Measurements from ENCODE around the gene ENTHD1. TPM values are rescaled to one million over a fixed set of nuclear protein-coding genes. Genes with fewer than 3 reads are reported as not detected.

Gene ENTHD1
- total and polyA plus RNA-seq, 9 of the 15 experiments (the other 6 are each of a cell fraction or from before 2014, with no cell fraction given): 0.13 to 0.98 (median 0.35) TPM

GRCh38 chr22:39859903-39860588, 33.5 kb downstream of the ENTHD1 start:
- Histone ChIP-seq H3K4me3 (no peak overlapping the region), H3K9me3 (replicated peaks; ENCODE audit: control insufficient read depth, insufficient read depth, low read depth, low read length) (no peaks in the 10 kb centered on the region), H3K9me1 (ENCODE audit: control insufficient read depth, insufficient read depth, low read length) (no peaks in the 10 kb centered on the region), H3K36me3 (ENCODE audit: control insufficient read depth, insufficient read depth, low read length) (no peaks in the 10 kb centered on the region), H2AFZ (ENCODE audit: low read depth, low read length) (peak overlapping the region; percentile 75), H3K4me1 (replicated peaks in 1 of 2; ENCODE audit: control insufficient read depth in 2 of 2, insufficient read depth in 2 of 2, low read length in 2 of 2) (peaks cover 2 to 4% of the 10 kb centered on the region in 2 experiments; a peak in 4 of 5 replicates), H4K20me1 (replicated peaks; ENCODE audit: control insufficient read depth, insufficient read depth, low read length) (no peaks in the 10 kb centered on the region), H3K27ac (ENCODE audit: extremely low read depth, low read depth, low read length) (peak overlapping the region; percentile 23; the same call in 2 of the 3 replicates), H3K79me2 (ENCODE audit: control insufficient read depth, insufficient read depth, low read length) (no peaks in the 10 kb centered on the region), H3K4me2 (ENCODE audit: insufficient read depth, low read length) (no peak overlapping the region), H3K27me3 (ENCODE audit: control insufficient read depth in 2 of 2, insufficient read depth in 2 of 2, low read length in 2 of 2) (no peaks in the 10 kb centered on the region), H3K9ac (ENCODE audit: insufficient read depth in 1 of 2, low read depth in 2 of 2, low read length in 2 of 2) (no peak overlapping the region; a peak in 1 of 4 replicates)
- CTCF ChIA-PET (ENCODE audit: low intra/inter-chr PET ratio): no interaction called here
- POLR2A ChIA-PET: no interaction called here
- in situ Hi-C loops (cut with MboI): no loop called here
- intact Hi-C loops (cut with micrococcal nuclease): loop anchor here (10.0 kb wide), 1 partner anchor 65 kb away; no protein-coding TSS in a partner anchor
- 38% methylated on average over 7 of the region's 7 CpGs for WGBS (ENCODE audit: insufficient coverage, low coverage, missing lambda C conversion rate)
- no peak for ATAC-seq
- no peak for FAIRE-seq
- DNase-seq (ENCODE audit: extremely low read depth in 1 of 4, low spot score in 3 of 4): no peak
- BruUV-seq (replicated peaks): no TSS peak
- no peak for TF ChIP-seq SAP30 (IDR thresholded peaks at IDR 0.05; ENCODE audit: borderline replicate concordance, insufficient read depth, low read depth, low read length, poor library complexity, severe bottlenecking)
- TF ChIP-seq HMGXB4 (CRISPR knock-in tag; IDR thresholded peaks at IDR 0.05): no peak
- TF ChIP-seq MTA1 (IDR thresholded peaks at IDR 0.05; ENCODE audit: borderline replicate concordance): no peak
- TF ChIP-seq ZNF785 (CRISPR knock-in tag; IDR thresholded peaks at IDR 0.05): no peak
- TF ChIP-seq RAD51 (IDR thresholded peaks at IDR 0.05; ENCODE audit: borderline replicate concordance, low read depth): no peak
- no peak for TF ChIP-seq ZNF311 (CRISPR knock-in tag; IDR thresholded peaks at IDR 0.05)
- no peak for TF ChIP-seq THRAP3 (IDR thresholded peaks at IDR 0.05; ENCODE audit: borderline replicate concordance)
- TF ChIP-seq FOSL1 (tag; conservative IDR thresholded peaks at IDR 0.05): peak; percentile 57
- TF ChIP-seq STAG1 (CRISPR knock-in tag; IDR thresholded peaks at IDR 0.05; ENCODE audit: borderline replicate concordance): no peak
- no peak for TF ChIP-seq E2F3 (CRISPR knock-in tag; IDR thresholded peaks at IDR 0.05)
- TF ChIP-seq, protein P1, sequence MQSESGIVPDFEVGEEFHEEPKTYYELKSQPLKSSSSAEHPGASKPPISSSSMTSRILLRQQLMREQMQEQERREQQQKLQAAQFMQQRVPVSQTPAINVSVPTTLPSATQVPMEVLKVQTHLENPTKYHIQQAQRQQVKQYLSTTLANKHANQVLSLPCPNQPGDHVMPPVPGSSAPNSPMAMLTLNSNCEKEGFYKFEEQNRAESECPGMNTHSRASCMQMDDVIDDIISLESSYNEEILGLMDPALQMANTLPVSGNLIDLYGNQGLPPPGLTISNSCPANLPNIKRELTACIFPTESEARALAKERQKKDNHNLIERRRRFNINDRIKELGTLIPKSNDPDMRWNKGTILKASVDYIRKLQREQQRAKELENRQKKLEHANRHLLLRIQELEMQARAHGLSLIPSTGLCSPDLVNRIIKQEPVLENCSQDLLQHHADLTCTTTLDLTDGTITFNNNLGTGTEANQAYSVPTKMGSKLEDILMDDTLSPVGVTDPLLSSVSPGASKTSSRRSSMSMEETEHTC (IDR thresholded peaks at IDR 0.05): no peak
- no peak for TF ChIP-seq ZNF639 (CRISPR knock-in tag; conservative IDR thresholded peaks at IDR 0.05 in 1 of 2, IDR thresholded peaks at IDR 0.05 in 1 of 2)
- TF ChIP-seq, protein P2, sequence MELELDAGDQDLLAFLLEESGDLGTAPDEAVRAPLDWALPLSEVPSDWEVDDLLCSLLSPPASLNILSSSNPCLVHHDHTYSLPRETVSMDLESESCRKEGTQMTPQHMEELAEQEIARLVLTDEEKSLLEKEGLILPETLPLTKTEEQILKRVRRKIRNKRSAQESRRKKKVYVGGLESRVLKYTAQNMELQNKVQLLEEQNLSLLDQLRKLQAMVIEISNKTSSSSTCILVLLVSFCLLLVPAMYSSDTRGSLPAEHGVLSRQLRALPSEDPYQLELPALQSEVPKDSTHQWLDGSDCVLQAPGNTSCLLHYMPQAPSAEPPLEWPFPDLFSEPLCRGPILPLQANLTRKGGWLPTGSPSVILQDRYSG (tag; conservative IDR thresholded peaks at IDR 0.05; ENCODE audit: low read depth): no peak
- no peak for TF ChIP-seq JUNB (CRISPR knock-in tag; conservative IDR thresholded peaks at IDR 0.05)
- TF ChIP-seq NFIC (IDR thresholded peaks at IDR 0.05): no peak
- TF ChIP-seq PHF21A (IDR thresholded peaks at IDR 0.05; ENCODE audit: borderline replicate concordance, low read depth): no peak

All from K562 (cell line).